HG02938 (cell line): Measurements from ENCODE around the gene FASN.

Source experiments
- ATAC-seq: cut with Tn5 transposase; IDR thresholded peaks from one replicate; pipeline ENCODE4 v1.9.1; 2021; ENCODE audit warnings: mild to moderate bottlenecking, moderate library complexity; ENCODE audit not compliant: unreplicated experiment

FASN gene

GRCh38 chr17:82103553-82104451 is 5.8 kb upstream of the FASN start:
- no peak for ATAC-seq

- ATAC-seq = no peak
Measured at GRCh38 chr17:82101767-82102679, 4.0 kb upstream of the FASN start.

GRCh38 chr17:82101301-82101715 is 3.3 kb upstream of the FASN start:
- no peak for ATAC-seq

- no peak for ATAC-seq
Measured at GRCh38 chr17:82100502-82101298, 2.7 kb upstream of the FASN start.

GRCh38 chr17:82098939-82099763 is 1.1 kb upstream of the FASN start:
- peak; percentile 2 for ATAC-seq

DNA sequence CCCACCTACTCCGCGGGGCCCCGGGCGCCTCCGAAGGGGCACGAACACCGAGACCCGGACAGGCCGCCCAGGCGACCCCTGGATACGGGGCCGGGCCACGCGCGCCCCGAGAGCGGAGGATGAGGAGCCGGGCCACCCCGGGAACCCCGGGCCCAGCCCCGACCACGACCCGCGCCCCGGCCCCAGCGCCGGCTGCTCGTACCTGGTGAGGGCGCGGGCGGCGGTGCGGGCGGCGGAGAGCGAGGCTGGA is 192 bp downstream of the FASN start:
- no peak for ATAC-seq

GRCh38 chr17:82097184-82097918 is 685 bp downstream of the FASN start:
- no peak for ATAC-seq

DNA sequence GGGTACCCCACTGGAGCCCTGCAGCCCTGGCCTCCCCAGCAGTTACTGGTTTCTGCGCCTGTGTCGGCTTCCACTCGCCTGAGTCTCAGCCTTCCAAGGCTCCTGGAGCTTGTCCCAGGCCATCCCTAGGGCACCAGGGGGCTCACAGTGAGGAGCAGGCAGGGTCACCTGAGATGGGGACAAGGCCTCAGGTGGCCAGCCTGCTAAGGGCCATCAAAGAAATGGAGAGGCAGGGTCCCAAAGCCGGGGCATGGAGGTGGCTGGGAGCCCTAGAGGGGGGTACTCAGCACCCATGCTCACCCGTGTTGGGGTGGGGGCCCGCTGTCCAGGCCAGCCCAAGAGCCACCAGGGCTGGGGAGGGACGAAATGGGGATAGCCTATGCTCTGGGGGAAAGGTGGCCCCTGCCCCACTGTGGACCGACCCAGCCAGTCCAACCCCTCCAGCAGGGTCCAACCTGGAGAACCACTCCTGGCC is 1.3 kb downstream of the FASN start:
- no peak for ATAC-seq

DNA sequence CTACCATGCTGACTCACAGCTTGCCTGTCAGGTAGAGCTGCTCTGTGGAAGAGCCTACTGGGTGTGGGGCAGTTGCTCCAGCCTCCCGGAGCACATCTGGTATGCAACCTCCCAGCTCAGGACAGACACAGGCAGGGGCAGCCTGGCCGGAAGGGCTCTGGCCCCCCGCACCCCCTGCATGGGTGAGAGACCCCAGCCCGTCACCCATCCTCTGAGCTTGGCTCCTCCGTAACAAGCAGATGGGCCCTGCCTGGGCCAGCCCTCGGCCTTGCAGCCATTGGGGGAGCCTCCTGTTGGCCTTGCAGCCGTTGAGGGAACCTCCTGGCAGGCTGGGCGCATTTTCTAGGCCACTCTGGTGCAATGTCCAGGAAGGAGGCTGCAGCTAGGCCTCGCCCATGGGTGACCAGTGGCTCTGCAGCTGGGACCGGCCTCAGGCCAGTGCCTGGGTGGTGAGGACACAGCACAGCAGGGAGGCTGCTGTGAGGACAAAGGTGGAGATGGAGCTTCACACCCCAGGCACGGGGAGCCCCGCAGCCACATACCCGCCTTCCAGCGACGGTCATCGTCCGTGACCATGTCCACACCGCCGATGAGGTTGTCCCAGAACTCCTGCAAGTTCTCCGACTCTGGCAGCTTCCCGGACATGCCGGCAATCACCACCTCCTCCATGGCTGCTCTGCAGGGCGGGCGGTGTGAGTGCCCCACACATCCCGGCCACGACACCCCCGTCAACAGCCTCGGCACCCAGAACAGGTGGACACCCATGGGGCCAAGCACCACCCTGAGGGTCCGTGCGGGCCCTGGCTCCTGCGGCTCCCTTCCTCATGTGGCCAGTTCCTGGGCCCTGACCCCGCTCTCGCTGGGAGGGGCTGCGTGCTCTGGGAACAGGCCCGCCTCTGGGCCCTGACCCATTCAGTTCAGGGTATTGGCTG is 2.0 kb downstream of the FASN start:
- no peak for ATAC-seq

DNA sequence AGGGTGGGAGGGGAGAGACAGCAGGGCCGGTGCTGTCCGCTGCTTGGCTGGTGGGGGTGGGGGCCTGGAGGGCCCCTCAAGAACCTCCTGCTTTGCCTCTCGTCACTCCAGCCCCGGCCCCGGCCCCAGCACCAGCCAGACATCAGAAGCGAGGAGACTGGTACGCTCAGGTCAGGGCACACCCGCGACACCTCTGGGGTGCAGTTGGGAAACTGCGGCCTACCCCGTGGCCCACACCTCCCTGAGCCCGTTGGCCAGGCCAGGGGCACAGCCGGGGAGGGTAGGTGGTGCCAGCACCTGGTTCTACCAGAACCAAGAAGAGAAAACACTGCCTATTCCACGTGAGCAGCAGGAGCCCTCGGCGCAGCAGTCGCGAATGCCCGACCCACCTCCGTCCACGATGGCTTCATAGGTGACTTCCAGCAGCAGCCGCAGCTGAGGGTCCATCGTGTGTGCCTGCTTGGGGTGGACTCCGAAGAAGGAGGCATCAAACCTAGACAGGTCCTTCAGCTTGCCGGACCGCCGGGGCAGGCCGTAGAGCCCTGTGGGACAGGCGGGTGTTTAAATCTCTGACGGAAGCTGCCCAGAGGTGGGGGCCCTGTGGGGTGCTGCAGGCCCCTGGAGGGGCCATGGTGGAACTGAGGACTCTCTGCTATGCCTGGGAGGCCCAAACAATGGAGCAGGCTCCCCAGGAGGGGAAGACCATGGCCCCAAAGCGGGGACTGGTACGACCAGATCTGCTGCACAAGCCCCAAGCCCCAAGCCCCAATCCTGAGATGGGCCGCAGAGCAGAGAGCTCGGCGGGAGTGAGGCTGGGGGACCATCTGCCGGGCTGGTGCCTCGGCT is 2.9 kb downstream of the FASN start:
- ATAC-seq = no peak

GRCh38 chr17:82092995-82093751 is 4.9 kb downstream of the FASN start:
- no peak for ATAC-seq

DNA sequence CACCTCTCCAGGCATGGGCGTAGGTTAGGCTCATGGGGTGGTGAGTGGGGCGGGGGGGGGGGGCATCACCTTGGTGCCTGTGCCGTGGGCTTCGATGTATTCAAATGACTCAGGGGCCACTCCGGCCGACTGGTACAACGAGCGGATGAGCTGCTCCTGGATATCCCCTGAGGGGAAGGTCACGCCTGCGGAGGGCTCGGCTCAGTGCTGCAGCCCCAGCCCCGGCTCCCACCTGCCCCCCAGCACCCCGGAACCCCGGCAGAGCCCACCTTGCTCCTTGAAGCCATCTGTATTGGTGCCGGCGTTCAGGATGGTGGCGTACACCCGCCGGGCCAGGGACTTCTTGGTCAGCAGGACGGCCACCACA is 5.4 kb downstream of the FASN start:
- ATAC-seq = no peak

DNA sequence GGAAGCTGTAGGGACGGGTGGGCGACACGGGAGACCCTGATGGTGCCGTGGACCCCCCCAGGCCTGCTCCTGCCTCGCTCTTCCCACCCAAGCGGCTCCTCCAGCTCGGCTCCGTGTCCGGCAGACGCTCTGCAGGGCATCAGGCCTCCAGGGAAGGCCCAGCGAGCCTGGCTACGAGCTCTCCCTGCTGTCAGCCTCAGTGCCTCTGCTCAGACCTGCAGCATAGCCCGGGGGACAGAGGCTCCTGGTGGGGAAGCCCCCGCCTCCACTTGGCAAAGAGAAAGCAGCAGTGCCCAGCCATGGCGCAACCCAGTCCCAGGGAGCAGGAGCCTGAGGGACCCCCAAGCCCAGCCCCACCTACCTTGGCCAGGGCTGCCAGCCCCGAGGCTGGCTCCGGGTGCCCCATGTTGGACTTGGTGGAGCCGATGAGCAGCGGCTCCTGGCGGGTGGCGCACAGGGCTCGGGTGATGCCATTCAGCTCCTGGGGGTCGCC is 5.9 kb downstream of the FASN start:
- no peak for ATAC-seq

GRCh38 chr17:82091264-82092066 is 6.6 kb downstream of the FASN start:
- ATAC-seq = no peak

GRCh38 chr17:82090549-82091263 is 7.3 kb downstream of the FASN start:
- no peak for ATAC-seq
